Keratinocyte (primary cell): ENCODE measurements around the gene TMEM61. TPM values are rescaled to one million over a fixed set of nuclear protein-coding genes. Genes with fewer than 3 reads are reported as not detected.
"Not testable (repeated sequence)": the region's sequence is repeated elsewhere in the genome, so short reads cannot be mapped to it uniquely, and the experiment has no call there.

Source experiments
- DNase-seq: peaks from one replicate; pipeline ENCODE4 v3.0.0-alpha.2; 2011; ENCODE audit warnings: low read depth, missing footprints, low spot score
- FAIRE-seq: peaks from 2 replicates; lab custom pipeline; 2011; peaks lifted over from hg19 to GRCh38; lab: Jason Lieb, UNC
- H2AFZ ChIP-seq: 2 replicates; pipeline ENCODE4 v1.6.0; 2012; ENCODE audit warnings: low read length, control low read depth, inconsistent platforms; ENCODE audit not compliant: control insufficient read depth
- H3K27ac ChIP-seq: 2 replicates; pipeline ENCODE4 v1.5.1; 2011; ENCODE audit warnings: low read length; ENCODE audit not compliant: control insufficient read depth, insufficient read depth
- H3K27me3 ChIP-seq: 3 replicates; pipeline ENCODE4 v1.6.0; 2011; ENCODE audit warnings: low read length; ENCODE audit not compliant: control insufficient read depth, insufficient read depth; ENCODE audit errors: extremely low read depth
- H3K36me3 ChIP-seq, 2 experiments: 2 replicates in 1 of 2; 3 replicates in 1 of 2; pipeline ENCODE4 v1.5.1; 2011; ENCODE audit warnings: low read length in 2 of 2, mild to moderate bottlenecking in 1 of 2; ENCODE audit not compliant: control insufficient read depth in 2 of 2, insufficient read depth in 2 of 2; ENCODE audit errors: extremely low read depth in 1 of 2
- H3K4me1 ChIP-seq: 3 replicates; pipeline ENCODE4 v1.5.1; 2011; ENCODE audit warnings: low read length; ENCODE audit not compliant: control insufficient read depth, insufficient read depth; ENCODE audit errors: extremely low read depth
- H3K4me2 ChIP-seq: 3 replicates; pipeline ENCODE4 v1.6.0; 2011; ENCODE audit warnings: low read depth, low read length; ENCODE audit not compliant: control insufficient read depth, insufficient read depth; ENCODE audit errors: extremely low read depth
- H3K4me3 ChIP-seq, 3 experiments: fragments of 200-600 bp in 1 of 3; sonication (generic) in 1 of 3; 2 replicates in 2 of 3; 3 replicates in 1 of 3; pipeline ENCODE4 v1.5.1; 2011 to 2016; ENCODE audit warnings: low read length in 3 of 3, mild to moderate bottlenecking in 3 of 3, control low read depth in 2 of 3, inconsistent platforms in 1 of 3, low read depth in 1 of 3, mixed read lengths in 1 of 3, mixed run types in 1 of 3, moderate library complexity in 1 of 3; ENCODE audit not compliant: control insufficient read depth in 2 of 3, insufficient read depth in 2 of 3; ENCODE audit errors: extremely low read depth in 1 of 3
- H3K79me2 ChIP-seq: 2 replicates; pipeline ENCODE4 v1.6.0; 2012; ENCODE audit warnings: low read length; ENCODE audit not compliant: control insufficient read depth, insufficient read depth
- H3K9ac ChIP-seq: 3 replicates; pipeline ENCODE4 v1.6.0; 2011; ENCODE audit warnings: low read length; ENCODE audit not compliant: control insufficient read depth, insufficient read depth; ENCODE audit errors: extremely low read depth
- H3K9me1 ChIP-seq: 3 replicates; pipeline ENCODE4 v1.6.0; 2011; ENCODE audit warnings: low read length; ENCODE audit not compliant: control insufficient read depth, insufficient read depth; ENCODE audit errors: extremely low read depth
- H3K9me3 ChIP-seq: 2 replicates; pipeline ENCODE4 v1.5.1; 2012; ENCODE audit warnings: low read depth, low read length; ENCODE audit not compliant: control insufficient read depth
- H4K20me1 ChIP-seq: 3 replicates; pipeline ENCODE4 v1.6.0; 2011; ENCODE audit warnings: low read length; ENCODE audit not compliant: control insufficient read depth, insufficient read depth; ENCODE audit errors: extremely low read depth
- CTCF ChIP-seq, 3 experiments: IDR thresholded peaks in 1 of 3; conservative IDR thresholded peaks in 1 of 3; optimal IDR thresholded peaks in 1 of 3; 2 replicates in 2 of 3; 3 replicates in 1 of 3; pipeline versions ENCODE3 to v1.5.1; 2011; ENCODE audit warnings: low read length in 3 of 3, mild to moderate bottlenecking in 3 of 3, moderate library complexity in 2 of 3, control low read depth in 1 of 3, inconsistent platforms in 1 of 3; ENCODE audit not compliant: insufficient read depth in 2 of 3; ENCODE audit errors: extremely low read depth in 1 of 3
- EZH2 ChIP-seq: IDR thresholded peaks from one replicate; pipeline ENCODE4 v1.6.1; 2012; ENCODE audit warnings: inconsistent platforms, mild to moderate bottlenecking, low read length, moderate library complexity
- dilution Hi-C: fragments of 300-500 bp; cut with MboI; formaldehyde crosslinking; loops from one replicate; pipeline ENCODE4 v1.7.0; 2020; ENCODE audit warnings: low sequenced_read_pairs; ENCODE audit not compliant: extremely low pct_ligation_motif_present
- polyA plus RNA-seq, 5 experiments: library from polyadenylated mRNA; depleted of rRNA in 3 of 5; stranded (reverse) in 3 of 5; stranded (forward) in 1 of 5; unstranded in 1 of 5; fragments of >200 nt; gene quantifications; 1 replicate in 1 of 5; 2 replicates in 3 of 5; 3 replicates in 1 of 5; pipeline versions ENCODE4 v1.2.1 to v1.2.3, GENCODE V29; 2011 to 2012; ENCODE audit warnings: missing spikeins in 2 of 5, low read depth in 1 of 5, low replicate concordance in 1 of 5

Gene TMEM61
- polyA plus RNA-seq, 1 donor (not counting 4 experiments of a cell fraction or from before 2014, with no cell fraction given): 1.0 TPM

GRCh38 chr1:54962612-54963395 lies 17.6 kb upstream of the TMEM61 start:
- H3K79me2 ChIP-seq: no peaks in the 10 kb centered on the region
- dilution Hi-C loops: no loop called here
- no peaks in the 10 kb centered on the region for H3K9me3 ChIP-seq
- FAIRE-seq: no peak
- H3K4me2 ChIP-seq: no peak overlapping the region
- H3K27me3 ChIP-seq: no peaks in the 10 kb centered on the region
- peaks cover 21% of the 10 kb centered on the region for H3K4me1 ChIP-seq
- no peaks in the 10 kb centered on the region for H4K20me1 ChIP-seq
- H3K27ac ChIP-seq: no peak overlapping the region
- no peaks in the 10 kb centered on the region for H3K9me1 ChIP-seq
- H3K9ac ChIP-seq: no peak overlapping the region
- TF ChIP-seq CTCF (optimal IDR thresholded peaks at IDR 0.05 in 1 of 3, IDR thresholded peaks at IDR 0.05 in 1 of 3, conservative IDR thresholded peaks at IDR 0.05 in 1 of 3; ENCODE audit: extremely low read depth in 1 of 3, insufficient read depth in 2 of 3, low read length in 3 of 3) (no peak), EZH2 (no peak)
- no peak for DNase-seq
- H3K36me3 ChIP-seq: no peaks in the 10 kb centered on the region
- no peak overlapping the region for H3K4me3 ChIP-seq
- H2AFZ ChIP-seq: no peak overlapping the region

GRCh38 chr1:54963829-54964228 lies 16.6 kb upstream of the TMEM61 start:
- not testable (repeated sequence) for H3K36me3 ChIP-seq

More at GRCh38 chr1:54963829-54964228, 16.6 kb upstream of the TMEM61 start:
- H3K27me3 ChIP-seq, DNase-seq, H2AFZ ChIP-seq, H3K9me1 ChIP-seq, H3K27ac ChIP-seq, H3K4me2 ChIP-seq, H3K4me3 ChIP-seq, H3K9ac ChIP-seq, H3K79me2 ChIP-seq, H4K20me1 ChIP-seq, H3K9me3 ChIP-seq, FAIRE-seq, dilution Hi-C loops: not testable (repeated sequence)
- peaks cover 21% of the 10 kb centered on the region for H3K4me1 ChIP-seq
